ENCODE results near the gene TENM4. TPM values are rescaled to one million over a fixed set of nuclear protein-coding genes. Genes with fewer than 3 reads are reported as not detected.
"Not testable (repeated sequence)": the region's sequence is repeated elsewhere in the genome, so short reads cannot be mapped to it uniquely, and the experiment has no call there.

Gene TENM4
- total and polyA plus RNA-seq, 11 donors = 0.08 to 6.4 (median 1.0) TPM

DNA sequence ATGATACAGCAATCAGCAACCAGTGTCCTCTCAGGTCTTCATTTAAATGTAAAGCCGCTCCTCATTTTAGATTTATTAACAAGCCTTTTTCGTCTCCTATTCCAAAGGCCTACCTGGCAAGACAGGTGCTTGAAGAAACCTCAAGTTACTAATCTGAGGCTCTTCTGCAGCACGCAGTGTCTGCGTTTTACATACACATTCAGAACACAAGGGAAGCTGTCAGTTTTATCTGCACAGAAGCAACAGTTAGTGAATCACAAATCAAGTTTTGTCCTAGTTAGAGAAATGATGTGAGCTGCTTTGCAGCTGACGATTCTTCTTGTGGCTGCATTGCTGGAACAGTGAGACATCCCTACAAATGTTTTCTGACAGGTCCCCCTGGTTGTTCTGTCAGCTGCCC is 557.3 kb downstream of the TENM4 start:
- intact Hi-C loops (cut with DNase I) = no loop called here
- ATAC-seq (no peak), DNase-seq (no peak)
- H3K9me3 ChIP-seq = peaks cover 0 to 6% (median 0%) of the 10 kb centered on the region in 12 donors
- no peaks in the 10 kb centered on the region for H3K36me3 ChIP-seq
- TF ChIP-seq, protein P1, sequence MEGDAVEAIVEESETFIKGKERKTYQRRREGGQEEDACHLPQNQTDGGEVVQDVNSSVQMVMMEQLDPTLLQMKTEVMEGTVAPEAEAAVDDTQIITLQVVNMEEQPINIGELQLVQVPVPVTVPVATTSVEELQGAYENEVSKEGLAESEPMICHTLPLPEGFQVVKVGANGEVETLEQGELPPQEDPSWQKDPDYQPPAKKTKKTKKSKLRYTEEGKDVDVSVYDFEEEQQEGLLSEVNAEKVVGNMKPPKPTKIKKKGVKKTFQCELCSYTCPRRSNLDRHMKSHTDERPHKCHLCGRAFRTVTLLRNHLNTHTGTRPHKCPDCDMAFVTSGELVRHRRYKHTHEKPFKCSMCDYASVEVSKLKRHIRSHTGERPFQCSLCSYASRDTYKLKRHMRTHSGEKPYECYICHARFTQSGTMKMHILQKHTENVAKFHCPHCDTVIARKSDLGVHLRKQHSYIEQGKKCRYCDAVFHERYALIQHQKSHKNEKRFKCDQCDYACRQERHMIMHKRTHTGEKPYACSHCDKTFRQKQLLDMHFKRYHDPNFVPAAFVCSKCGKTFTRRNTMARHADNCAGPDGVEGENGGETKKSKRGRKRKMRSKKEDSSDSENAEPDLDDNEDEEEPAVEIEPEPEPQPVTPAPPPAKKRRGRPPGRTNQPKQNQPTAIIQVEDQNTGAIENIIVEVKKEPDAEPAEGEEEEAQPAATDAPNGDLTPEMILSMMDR (IDR thresholded peaks at IDR 0.05) = no peak
- no peak for TF ChIP-seq POLR2A (IDR thresholded peaks at IDR 0.05)
- no peak overlapping the region for H3K4me3 ChIP-seq
- H3K27me3 ChIP-seq = no peaks in the 10 kb centered on the region
- H3K27ac ChIP-seq = no peak overlapping the region
- peaks cover 0 to 10% (median 0%) of the 10 kb centered on the region in 12 donors for H3K4me1 ChIP-seq
- WGBS, 4 donors = 80 to 94% (median 92%) methylated on average over 5 of the region's 5 CpGs

DNA sequence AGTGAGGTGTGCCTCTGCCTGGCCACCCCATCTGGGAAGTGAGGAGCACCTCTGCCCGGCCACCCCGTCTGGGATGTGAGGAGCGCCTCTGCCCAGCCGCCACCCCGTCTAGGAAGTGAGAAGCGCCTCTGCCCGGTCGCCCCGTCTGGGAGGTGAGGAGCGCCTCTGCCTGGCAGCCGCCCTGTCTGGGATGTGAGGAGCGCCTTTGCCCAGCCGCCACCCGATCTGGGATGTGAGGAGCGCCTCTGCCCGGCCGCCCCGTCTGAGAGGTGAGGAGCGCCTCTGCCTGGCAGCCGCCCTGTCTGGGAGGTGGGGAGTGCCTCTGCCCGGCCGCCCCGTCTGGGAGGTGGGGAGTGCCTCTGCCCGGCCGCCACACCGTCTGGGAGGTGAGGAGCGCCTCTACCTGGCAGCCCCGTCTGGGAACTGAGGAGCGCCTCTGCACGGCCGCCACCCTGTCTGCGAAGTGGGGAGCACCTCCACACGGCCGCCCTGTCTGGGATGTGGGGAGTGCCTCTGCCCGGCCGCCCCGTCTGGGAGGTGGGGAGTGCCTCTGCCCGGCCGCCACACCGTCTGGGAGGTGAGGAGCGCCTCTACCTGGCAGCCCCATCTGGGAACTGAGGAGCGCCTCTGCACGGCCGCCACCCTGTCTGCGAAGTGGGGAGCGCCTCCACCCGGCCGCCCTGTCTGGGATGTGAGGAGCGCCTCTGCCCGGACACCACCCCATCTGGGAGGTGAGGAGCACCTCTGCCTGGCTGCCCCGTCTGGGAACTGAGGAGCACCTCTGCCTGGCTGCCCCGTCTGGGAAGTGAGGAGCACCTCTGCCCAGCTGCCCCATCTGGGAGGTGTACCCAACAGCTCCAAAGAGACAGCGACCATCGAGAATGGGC is 561.5 kb downstream of the TENM4 start:
- H3K4me3 ChIP-seq; H3K4me1 ChIP-seq; H3K36me3 ChIP-seq; DNase-seq; H3K9me3 ChIP-seq; intact Hi-C loops (cut with DNase I); ATAC-seq; H3K27ac ChIP-seq; H3K27me3 ChIP-seq: not testable (repeated sequence)
- 92 to 96% (median 94%) methylated on average over 35 to 54 of the region's 54 CpGs for WGBS, 4 donors

DNA sequence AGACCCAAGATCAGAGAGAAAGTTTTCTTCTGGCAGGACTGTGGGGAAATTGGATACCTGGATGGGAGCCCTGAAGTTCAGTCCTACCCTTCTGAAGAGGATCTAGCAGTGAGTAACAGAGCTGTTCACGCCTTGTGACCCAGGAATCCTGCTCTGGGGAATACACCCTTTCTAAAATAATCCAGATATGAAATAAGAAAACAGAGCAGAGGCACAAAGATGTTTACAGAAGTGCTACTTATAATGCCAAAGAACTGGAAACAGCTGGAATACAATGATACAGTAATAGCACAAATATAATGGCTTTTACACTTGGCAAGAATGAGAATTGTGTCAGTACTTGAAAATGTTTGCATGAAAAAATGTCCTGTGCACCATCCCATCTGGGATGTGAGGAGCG is 562.2 kb downstream of the TENM4 start:
- TF ChIP-seq POLR2A (IDR thresholded peaks at IDR 0.05) = no peak
- TF ChIP-seq, protein P1 (IDR thresholded peaks at IDR 0.05) = no peak
- Histone ChIP-seq H3K4me1 (no peaks in the 10 kb centered on the region), H3K27me3 (no peaks in the 10 kb centered on the region), H3K27ac (no peak overlapping the region), H3K4me3 (no peak overlapping the region), H3K36me3 (no peaks in the 10 kb centered on the region), H3K9me3 (peaks cover 0 to 6% (median 0%) of the 10 kb centered on the region in 12 donors)
- ATAC-seq = no peak
- intact Hi-C loops (cut with DNase I) = no loop called here
- 70 to 84% (median 79%) methylated on average over 2 of the region's 2 CpGs for WGBS, 4 donors
- no peak for DNase-seq

DNA sequence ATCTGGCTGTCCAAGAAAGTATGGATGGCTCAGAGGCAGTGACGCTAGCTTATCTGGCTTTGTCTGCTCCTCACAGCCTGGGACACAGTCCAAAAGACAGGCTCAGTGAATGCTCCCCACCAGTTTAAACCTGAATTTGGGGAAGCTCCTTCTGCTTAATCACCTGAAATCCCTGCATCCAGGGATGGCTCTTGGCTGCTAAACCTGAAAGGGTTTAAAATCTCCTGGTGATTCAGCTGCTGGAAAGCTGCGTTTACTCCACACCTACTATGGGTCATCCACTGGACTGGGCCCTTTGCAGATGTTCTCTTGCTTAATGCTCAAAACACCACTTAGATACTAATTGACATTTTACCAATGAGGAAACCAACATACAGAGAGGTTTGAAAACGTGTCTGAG is 564.2 kb downstream of the TENM4 start:
- Histone ChIP-seq H3K27me3 (no peaks in the 10 kb centered on the region), H3K27ac (no peak overlapping the region), H3K36me3 (no peaks in the 10 kb centered on the region), H3K4me3 (no peak overlapping the region), H3K4me1 (no peaks in the 10 kb centered on the region), H3K9me3 (peaks cover 0 to 6% (median 0%) of the 10 kb centered on the region in 12 donors)
- DNase-seq (no peak), ATAC-seq (no peak)
- intact Hi-C loops (cut with DNase I) = no loop called here
- WGBS, 4 donors = 66 to 75% (median 70%) methylated on average over 3 of the region's 3 CpGs
- TF ChIP-seq POLR2A (IDR thresholded peaks at IDR 0.05) = no peak
- TF ChIP-seq, protein P1 (IDR thresholded peaks at IDR 0.05) = no peak

Measured in heart left ventricle (tissue), 16 donors.